Neural cell (in vitro differentiated cells): ENCODE data around the gene DNAAF1. TPM values are rescaled to one million over a fixed set of nuclear protein-coding genes. Genes with fewer than 3 reads are reported as not detected.

Experiments
- H2AFZ ChIP-seq: fragments of 200-600, 300-800 bp; sonication (generic), shearing (Covaris generic); 2 replicates; pipeline ENCODE4 v1.6.0; 2014; ENCODE audit warnings: low read depth, mild to moderate bottlenecking, antibody characterized with exemption, low read length, moderate library complexity
- H3F3A ChIP-seq: fragments of 200-600 bp; shearing (Covaris generic); 2 replicates; pipeline ENCODE4 v1.6.1; 2016; ENCODE audit warnings: mild to moderate bottlenecking, moderate library complexity, mixed read lengths, antibody characterized with exemption, low read length; ENCODE audit not compliant: insufficient read depth, poor library complexity, severe bottlenecking
- H3K27ac ChIP-seq: fragments of 200-600, 300-800 bp; sonication (generic), shearing (Covaris generic); 2 replicates; pipeline ENCODE4 v1.5.1; 2014; ENCODE audit warnings: mild to moderate bottlenecking, low read length, moderate library complexity
- H3K27me3 ChIP-seq: fragments of 300-800, 200-600 bp; sonication (generic), shearing (Covaris generic); 2 replicates; pipeline ENCODE4 v1.6.0; 2014; ENCODE audit warnings: mild to moderate bottlenecking, low read depth, low read length, moderate library complexity; ENCODE audit not compliant: insufficient read depth
- H3K36me3 ChIP-seq: fragments of 300-800, 200-600 bp; sonication (generic), shearing (Covaris generic); 2 replicates; pipeline ENCODE4 v1.5.1; 2014; ENCODE audit warnings: mild to moderate bottlenecking, antibody characterized with exemption, low read length, moderate library complexity; ENCODE audit not compliant: insufficient read depth
- H3K4me2 ChIP-seq: fragments of 300-800, 200-600 bp; sonication (generic), shearing (Covaris generic); 2 replicates; pipeline ENCODE4 v1.6.0; 2014; ENCODE audit warnings: mild to moderate bottlenecking, low read length
- H3K4me3 ChIP-seq: fragments of 300-800, 200-600 bp; sonication (generic), shearing (Covaris generic); 2 replicates; pipeline ENCODE4 v1.5.1; 2014; ENCODE audit warnings: mild to moderate bottlenecking, low read length, moderate library complexity
- H3K79me2 ChIP-seq: fragments of 200-600 bp; shearing (Covaris generic); replicated peaks from 2 replicates; pipeline ENCODE4 v1.6.0; 2014; ENCODE audit warnings: mild to moderate bottlenecking, low read length, moderate library complexity; ENCODE audit not compliant: insufficient read depth
- H3K9ac ChIP-seq: fragments of 300-800, 200-600 bp; sonication (generic), shearing (Covaris generic); 2 replicates; pipeline ENCODE4 v1.6.1; 2016; ENCODE audit warnings: mild to moderate bottlenecking, low read length, mixed read lengths
- H3K9me2 ChIP-seq: fragments of 200-600 bp; shearing (Covaris generic); 2 replicates; pipeline ENCODE4 v1.6.1; 2016; ENCODE audit warnings: mild to moderate bottlenecking, low read length, mixed read lengths; ENCODE audit not compliant: insufficient read depth
- H3K9me3 ChIP-seq: fragments of 200-600, 300-800 bp; sonication (generic), shearing (Covaris generic); 2 replicates; pipeline ENCODE4 v1.6.1; 2016; ENCODE audit warnings: mild to moderate bottlenecking, mixed run types, low read length, moderate library complexity, mixed read lengths
- H4K20me1 ChIP-seq: fragments of 200-600 bp; shearing (Covaris generic); 2 replicates; pipeline ENCODE4 v1.6.1; 2016; ENCODE audit warnings: mild to moderate bottlenecking, mixed run types; ENCODE audit not compliant: insufficient read depth
- EP300 ChIP-seq: fragments of 450-650 bp; conservative IDR thresholded peaks from 2 replicates; pipeline ENCODE4 v1.6.1; 2014; ENCODE audit warnings: antibody characterized with exemption, mild to moderate bottlenecking, moderate library complexity; ENCODE audit not compliant: poor library complexity, severe bottlenecking
- EZH2 ChIP-seq: fragments of 200-600, 300-800 bp; shearing (Covaris generic), sonication (generic); IDR thresholded peaks from 2 replicates; pipeline ENCODE4 v1.6.1; 2014; ENCODE audit warnings: antibody characterized with exemption, low read length, borderline replicate concordance, mild to moderate bottlenecking; ENCODE audit not compliant: insufficient read depth, poor library complexity, severe bottlenecking
- MXI1 ChIP-seq: fragments of 450-650 bp; conservative IDR thresholded peaks from 2 replicates; pipeline ENCODE4 v1.6.1; 2014; ENCODE audit warnings: antibody characterized with exemption, mild to moderate bottlenecking; ENCODE audit not compliant: poor library complexity, severe bottlenecking
- POLR2AphosphoS5 ChIP-seq: IDR thresholded peaks from 2 replicates; pipeline ENCODE4 v1.6.1; 2012
- RAD21 ChIP-seq: fragments of 450-650 bp; conservative IDR thresholded peaks from 2 replicates; pipeline ENCODE4 v1.6.1; 2014; ENCODE audit warnings: antibody characterized with exemption, mild to moderate bottlenecking, moderate library complexity
- SMC3 ChIP-seq: fragments of 450-650 bp; conservative IDR thresholded peaks from 2 replicates; pipeline ENCODE4 v1.6.1; 2014; ENCODE audit warnings: antibody characterized with exemption, mild to moderate bottlenecking, moderate library complexity; ENCODE audit not compliant: poor library complexity
- TAF1 ChIP-seq: IDR thresholded peaks from 2 replicates; pipeline ENCODE4 v1.6.1; 2012; ENCODE audit warnings: low read depth
- polyA plus RNA-seq: library from polyadenylated mRNA; depleted of rRNA; stranded (reverse); fragments of >200 nt; gene quantifications from 2 replicates; pipeline ENCODE4 v1.2.3, GENCODE V29; 2014
- TF ChIP-seq, protein P1 (sequence below): IDR thresholded peaks from 2 replicates; pipeline ENCODE4 v1.6.1; 2012; ENCODE audit warnings: borderline replicate concordance
- TF ChIP-seq, protein P2 (sequence below): fragments of 450-650 bp; IDR thresholded peaks from 2 replicates; pipeline ENCODE4 v1.5.1; 2014; ENCODE audit warnings: antibody characterized with exemption, mild to moderate bottlenecking, moderate library complexity; ENCODE audit not compliant: poor library complexity, severe bottlenecking

Gene DNAAF1
- polyA plus RNA-seq, 1 donor from 2014 or later: 0.71 TPM

DNA sequence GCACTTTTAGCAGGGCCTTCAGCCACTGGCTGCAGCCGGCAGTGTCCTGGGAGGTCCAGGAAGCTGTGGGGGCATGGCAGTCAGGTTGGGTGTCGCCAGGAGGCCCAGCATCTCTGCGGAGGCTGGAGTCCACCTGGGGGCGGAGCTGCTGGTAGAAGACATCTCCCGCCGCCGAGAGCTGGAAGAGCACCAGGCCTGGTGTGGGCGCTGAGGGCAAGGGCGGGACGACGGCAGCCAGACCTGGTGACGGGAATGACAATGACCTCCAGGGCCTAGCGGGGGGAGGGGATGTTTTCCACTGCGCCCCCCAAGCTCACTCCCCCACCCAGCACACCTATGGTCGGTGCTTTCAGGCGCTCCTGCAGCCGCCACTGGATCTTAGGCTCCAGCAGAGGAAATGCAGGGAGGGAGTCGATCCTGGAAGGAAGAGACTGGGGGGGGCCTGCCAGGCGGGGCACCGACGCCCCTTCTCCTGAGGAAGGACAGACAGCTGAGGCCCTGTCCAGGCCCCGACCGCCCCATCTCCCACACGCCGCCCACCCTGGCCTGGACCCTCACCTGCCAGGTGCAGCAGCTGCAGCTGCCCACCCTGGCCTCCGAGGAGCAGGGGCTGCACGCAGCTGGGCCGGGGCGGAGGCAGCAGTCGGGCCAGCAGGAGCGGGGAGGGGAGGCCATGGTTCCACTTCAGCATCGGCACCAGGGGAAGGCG is 34.7 kb downstream of the DNAAF1 start:
- H3K27me3 ChIP-seq: no peaks in the 10 kb centered on the region
- no peaks in the 10 kb centered on the region for H4K20me1 ChIP-seq
- no peaks in the 10 kb centered on the region for H3K9me2 ChIP-seq
- H3K9me3 ChIP-seq: no peaks in the 10 kb centered on the region
- no peak overlapping the region for H3K9ac ChIP-seq
- TF ChIP-seq, protein P1, sequence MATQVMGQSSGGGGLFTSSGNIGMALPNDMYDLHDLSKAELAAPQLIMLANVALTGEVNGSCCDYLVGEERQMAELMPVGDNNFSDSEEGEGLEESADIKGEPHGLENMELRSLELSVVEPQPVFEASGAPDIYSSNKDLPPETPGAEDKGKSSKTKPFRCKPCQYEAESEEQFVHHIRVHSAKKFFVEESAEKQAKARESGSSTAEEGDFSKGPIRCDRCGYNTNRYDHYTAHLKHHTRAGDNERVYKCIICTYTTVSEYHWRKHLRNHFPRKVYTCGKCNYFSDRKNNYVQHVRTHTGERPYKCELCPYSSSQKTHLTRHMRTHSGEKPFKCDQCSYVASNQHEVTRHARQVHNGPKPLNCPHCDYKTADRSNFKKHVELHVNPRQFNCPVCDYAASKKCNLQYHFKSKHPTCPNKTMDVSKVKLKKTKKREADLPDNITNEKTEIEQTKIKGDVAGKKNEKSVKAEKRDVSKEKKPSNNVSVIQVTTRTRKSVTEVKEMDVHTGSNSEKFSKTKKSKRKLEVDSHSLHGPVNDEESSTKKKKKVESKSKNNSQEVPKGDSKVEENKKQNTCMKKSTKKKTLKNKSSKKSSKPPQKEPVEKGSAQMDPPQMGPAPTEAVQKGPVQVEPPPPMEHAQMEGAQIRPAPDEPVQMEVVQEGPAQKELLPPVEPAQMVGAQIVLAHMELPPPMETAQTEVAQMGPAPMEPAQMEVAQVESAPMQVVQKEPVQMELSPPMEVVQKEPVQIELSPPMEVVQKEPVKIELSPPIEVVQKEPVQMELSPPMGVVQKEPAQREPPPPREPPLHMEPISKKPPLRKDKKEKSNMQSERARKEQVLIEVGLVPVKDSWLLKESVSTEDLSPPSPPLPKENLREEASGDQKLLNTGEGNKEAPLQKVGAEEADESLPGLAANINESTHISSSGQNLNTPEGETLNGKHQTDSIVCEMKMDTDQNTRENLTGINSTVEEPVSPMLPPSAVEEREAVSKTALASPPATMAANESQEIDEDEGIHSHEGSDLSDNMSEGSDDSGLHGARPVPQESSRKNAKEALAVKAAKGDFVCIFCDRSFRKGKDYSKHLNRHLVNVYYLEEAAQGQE: no peak
- TF ChIP-seq EZH2 (no peak), MXI1 (no peak), TAF1 (no peak), SMC3 (no peak), EP300 (no peak), POLR2AphosphoS5 (no peak)
- TF ChIP-seq, protein P2, sequence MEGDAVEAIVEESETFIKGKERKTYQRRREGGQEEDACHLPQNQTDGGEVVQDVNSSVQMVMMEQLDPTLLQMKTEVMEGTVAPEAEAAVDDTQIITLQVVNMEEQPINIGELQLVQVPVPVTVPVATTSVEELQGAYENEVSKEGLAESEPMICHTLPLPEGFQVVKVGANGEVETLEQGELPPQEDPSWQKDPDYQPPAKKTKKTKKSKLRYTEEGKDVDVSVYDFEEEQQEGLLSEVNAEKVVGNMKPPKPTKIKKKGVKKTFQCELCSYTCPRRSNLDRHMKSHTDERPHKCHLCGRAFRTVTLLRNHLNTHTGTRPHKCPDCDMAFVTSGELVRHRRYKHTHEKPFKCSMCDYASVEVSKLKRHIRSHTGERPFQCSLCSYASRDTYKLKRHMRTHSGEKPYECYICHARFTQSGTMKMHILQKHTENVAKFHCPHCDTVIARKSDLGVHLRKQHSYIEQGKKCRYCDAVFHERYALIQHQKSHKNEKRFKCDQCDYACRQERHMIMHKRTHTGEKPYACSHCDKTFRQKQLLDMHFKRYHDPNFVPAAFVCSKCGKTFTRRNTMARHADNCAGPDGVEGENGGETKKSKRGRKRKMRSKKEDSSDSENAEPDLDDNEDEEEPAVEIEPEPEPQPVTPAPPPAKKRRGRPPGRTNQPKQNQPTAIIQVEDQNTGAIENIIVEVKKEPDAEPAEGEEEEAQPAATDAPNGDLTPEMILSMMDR: no peak
- H3K4me2 ChIP-seq: no peak overlapping the region
- no peaks in the 10 kb centered on the region for H3K36me3 ChIP-seq
- H3K4me3 ChIP-seq: no peak overlapping the region
- no peaks in the 10 kb centered on the region for H3K79me2 ChIP-seq
- H3K27ac ChIP-seq: no peak overlapping the region
- H2AFZ ChIP-seq: no peak overlapping the region
- H3F3A ChIP-seq: no peaks in the 10 kb centered on the region

GRCh38 chr16:84180519-84181140 is 35.5 kb downstream of the DNAAF1 start:
- Histone ChIP-seq H4K20me1 (no peaks in the 10 kb centered on the region), H3F3A (no peaks in the 10 kb centered on the region), H2AFZ (no peak overlapping the region), H3K36me3 (no peaks in the 10 kb centered on the region), H3K79me2 (peaks cover 5% of the 10 kb centered on the region), H3K4me3 (no peak overlapping the region), H3K27me3 (no peaks in the 10 kb centered on the region), H3K27ac (no peak overlapping the region), H3K9me2 (no peaks in the 10 kb centered on the region), H3K9me3 (no peaks in the 10 kb centered on the region), H3K9ac (no peak overlapping the region), H3K4me2 (no peak overlapping the region)
- TF ChIP-seq SMC3: no peak
- TF ChIP-seq POLR2AphosphoS5: no peak
- no peak for TF ChIP-seq EP300
- TF ChIP-seq EZH2: no peak
- no peak for TF ChIP-seq MXI1
- TF ChIP-seq, protein P2: no peak
- TF ChIP-seq RAD21: no peak
- TF ChIP-seq, protein P1: no peak
- TF ChIP-seq TAF1: no peak
